GM12891 (cell line): ENCODE results near the gene CASP9.

Experiments used
- POLR2A ChIP-seq: IDR thresholded peaks from 2 replicates; pipeline ENCODE4 v1.6.1; 2011; ENCODE audit warnings: low read depth, low read length, control low read depth
- POLR2AphosphoS5 ChIP-seq: IDR thresholded peaks from 2 replicates; pipeline ENCODE4 v1.6.1; 2011; ENCODE audit warnings: low read depth, low read length, control low read depth
- POU2F2 ChIP-seq: IDR thresholded peaks from 2 replicates; pipeline ENCODE4 v1.6.1; 2011; ENCODE audit warnings: low read depth, mild to moderate bottlenecking, control low read depth, low read length, moderate library complexity

DNA sequence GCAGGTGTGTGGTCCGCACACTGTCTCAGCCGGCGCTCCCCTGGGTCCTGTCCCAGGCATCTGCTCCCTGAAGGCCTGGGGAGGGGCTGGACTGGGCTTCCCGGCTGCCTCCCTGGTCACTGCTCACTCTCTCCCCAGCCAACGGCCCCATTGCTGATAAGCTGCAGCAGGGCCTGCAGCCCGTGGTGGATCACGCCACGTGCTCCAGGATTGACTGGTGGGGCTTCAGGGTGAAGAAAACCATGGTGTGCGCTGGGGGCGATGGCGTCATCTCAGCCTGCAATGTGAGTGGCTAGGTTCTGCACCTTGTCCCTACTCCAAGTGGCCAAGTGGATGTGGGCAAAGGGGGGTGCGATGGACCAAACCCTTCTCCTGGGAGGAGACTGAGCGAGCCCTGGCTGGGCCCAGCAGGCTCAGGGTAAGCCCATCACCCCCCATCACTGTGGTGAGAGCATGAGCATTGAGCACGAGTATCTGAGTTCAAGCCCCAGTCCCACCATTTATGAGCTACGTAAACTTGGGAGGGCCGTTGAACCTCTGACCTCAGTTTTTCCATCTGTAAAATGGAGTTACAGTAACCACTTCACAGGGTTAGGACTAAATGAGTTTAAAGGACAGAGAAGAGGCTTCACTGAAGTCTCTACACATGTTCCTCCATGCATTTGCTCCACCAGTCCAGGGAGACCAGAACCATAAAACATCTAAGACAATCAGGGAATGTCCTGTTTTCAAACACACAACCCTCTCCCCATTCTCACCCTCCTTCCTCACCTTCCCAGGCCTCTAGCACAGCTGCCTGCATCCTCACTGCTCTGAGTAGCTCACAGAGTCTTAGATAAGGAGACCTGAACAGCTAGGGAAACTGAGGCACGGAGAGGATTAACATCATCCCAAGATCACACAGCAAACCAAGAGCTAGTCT lies 79.3 kb downstream of the CASP9 start:
- TF ChIP-seq POLR2AphosphoS5, result no peak
- TF ChIP-seq POLR2A, result no peak
- no peak for TF ChIP-seq POU2F2
